Trophoblast cell (in vitro differentiated cells and primary cell): ENCODE results near the gene TTYH2.

Experiments
- DNase-seq, 2 donors: peaks; one replicate each; pipeline ENCODE4 v3.0.0-alpha.2; 2016
- H2AFZ ChIP-seq: 2 replicates; pipeline ENCODE4 v1.6.1; 2013; ENCODE audit warnings: low read length, moderate library complexity, mild to moderate bottlenecking; ENCODE audit not compliant: insufficient read depth, poor library complexity
- H2AK5ac ChIP-seq: 2 replicates; pipeline ENCODE4 v1.6.1; 2013; ENCODE audit warnings: mild to moderate bottlenecking, low read length
- H2BK120ac ChIP-seq: 2 replicates; pipeline ENCODE4 v1.6.1; 2013; ENCODE audit warnings: low read length, mild to moderate bottlenecking, moderate library complexity; ENCODE audit not compliant: insufficient read depth, poor library complexity
- H2BK12ac ChIP-seq: 2 replicates; pipeline ENCODE4 v1.6.1; 2013; ENCODE audit warnings: mild to moderate bottlenecking, low read length, moderate library complexity
- H2BK5ac ChIP-seq: 2 replicates; pipeline ENCODE4 v1.6.1; 2013; ENCODE audit warnings: low read length, low read depth, moderate library complexity, mild to moderate bottlenecking; ENCODE audit not compliant: poor library complexity
- H3K14ac ChIP-seq: 2 replicates; pipeline ENCODE4 v1.6.1; 2013; ENCODE audit warnings: mild to moderate bottlenecking, low read length
- H3K18ac ChIP-seq: 2 replicates; pipeline ENCODE4 v1.6.1; 2013; ENCODE audit warnings: mild to moderate bottlenecking, low read length
- H3K23ac ChIP-seq: 2 replicates; pipeline ENCODE4 v1.6.1; 2013; ENCODE audit warnings: low read length
- H3K27ac ChIP-seq: 2 replicates; pipeline ENCODE4 v1.5.1; 2013; ENCODE audit warnings: low read depth, mild to moderate bottlenecking, inconsistent platforms, low read length, moderate library complexity
- H3K27me3 ChIP-seq: 2 replicates; pipeline ENCODE4 v1.6.1; 2013; ENCODE audit warnings: inconsistent platforms, mild to moderate bottlenecking, low read length, moderate library complexity; ENCODE audit not compliant: insufficient read depth
- H3K36me3 ChIP-seq, 2 experiments: 1 replicate in 1 of 2; 2 replicates in 1 of 2; pipeline ENCODE4 v1.6.1; 2013; ENCODE audit warnings: low read length in 2 of 2, mild to moderate bottlenecking in 2 of 2, moderate library complexity in 1 of 2; ENCODE audit not compliant: insufficient read depth in 2 of 2, control insufficient read depth in 1 of 2
- H3K4ac ChIP-seq: 2 replicates; pipeline ENCODE4 v1.6.1; 2013; ENCODE audit warnings: low read depth, mild to moderate bottlenecking, low read length, moderate library complexity
- H3K4me1 ChIP-seq, 2 experiments: 1 replicate in 1 of 2; 2 replicates in 1 of 2; pipeline ENCODE4 v1.6.1; 2013; ENCODE audit warnings: low read length in 2 of 2, mild to moderate bottlenecking in 2 of 2, moderate library complexity in 1 of 2; ENCODE audit not compliant: insufficient read depth in 2 of 2, control insufficient read depth in 1 of 2
- H3K4me2 ChIP-seq: 2 replicates; pipeline ENCODE4 v1.6.1; 2013; ENCODE audit warnings: inconsistent platforms, mild to moderate bottlenecking, low read length, moderate library complexity
- H3K4me3 ChIP-seq: 2 replicates; pipeline ENCODE4 v1.5.1; 2013; ENCODE audit warnings: mild to moderate bottlenecking, low read depth, low read length, inconsistent platforms
- H3K79me1 ChIP-seq: one replicate; pipeline ENCODE4 v1.6.1; 2013; ENCODE audit warnings: low read length
- H3K79me2 ChIP-seq: 2 replicates; pipeline ENCODE4 v1.6.1; 2013; ENCODE audit warnings: low read length, mild to moderate bottlenecking; ENCODE audit not compliant: control insufficient read depth, insufficient read depth, poor library complexity
- H3K9ac ChIP-seq: 2 replicates; pipeline ENCODE4 v1.6.1; 2013; ENCODE audit warnings: mild to moderate bottlenecking, low read length
- H3K9me3 ChIP-seq: 2 replicates; pipeline ENCODE4 v1.6.1; 2013; ENCODE audit warnings: low read depth, mild to moderate bottlenecking, control low read depth, inconsistent platforms, low read length; ENCODE audit not compliant: insufficient read depth
- H4K12ac ChIP-seq: 2 replicates; pipeline ENCODE4 v1.6.1; 2013; ENCODE audit warnings: low read depth, mild to moderate bottlenecking, low read length, moderate library complexity
- H4K8ac ChIP-seq: 2 replicates; pipeline ENCODE4 v1.6.1; 2013; ENCODE audit warnings: low read depth, mild to moderate bottlenecking, low read length, moderate library complexity
- H4K91ac ChIP-seq: one replicate; pipeline ENCODE4 v1.6.1; 2013; ENCODE audit warnings: low read depth, mild to moderate bottlenecking, low read length, moderate library complexity
- WGBS: extraction: QIAGEN DNeasy Blood & Tissue Kit; methylation state at CpG from one replicate; pipeline ENCODE4 v1.1.7; 2013; ENCODE audit warnings: missing lambda C conversion rate; ENCODE audit not compliant: insufficient read length, insufficient coverage; ENCODE audit errors: extremely low coverage; 5-methylcytosine and 5-hydroxymethylcytosine counted together

The TTYH2 gene

DNA sequence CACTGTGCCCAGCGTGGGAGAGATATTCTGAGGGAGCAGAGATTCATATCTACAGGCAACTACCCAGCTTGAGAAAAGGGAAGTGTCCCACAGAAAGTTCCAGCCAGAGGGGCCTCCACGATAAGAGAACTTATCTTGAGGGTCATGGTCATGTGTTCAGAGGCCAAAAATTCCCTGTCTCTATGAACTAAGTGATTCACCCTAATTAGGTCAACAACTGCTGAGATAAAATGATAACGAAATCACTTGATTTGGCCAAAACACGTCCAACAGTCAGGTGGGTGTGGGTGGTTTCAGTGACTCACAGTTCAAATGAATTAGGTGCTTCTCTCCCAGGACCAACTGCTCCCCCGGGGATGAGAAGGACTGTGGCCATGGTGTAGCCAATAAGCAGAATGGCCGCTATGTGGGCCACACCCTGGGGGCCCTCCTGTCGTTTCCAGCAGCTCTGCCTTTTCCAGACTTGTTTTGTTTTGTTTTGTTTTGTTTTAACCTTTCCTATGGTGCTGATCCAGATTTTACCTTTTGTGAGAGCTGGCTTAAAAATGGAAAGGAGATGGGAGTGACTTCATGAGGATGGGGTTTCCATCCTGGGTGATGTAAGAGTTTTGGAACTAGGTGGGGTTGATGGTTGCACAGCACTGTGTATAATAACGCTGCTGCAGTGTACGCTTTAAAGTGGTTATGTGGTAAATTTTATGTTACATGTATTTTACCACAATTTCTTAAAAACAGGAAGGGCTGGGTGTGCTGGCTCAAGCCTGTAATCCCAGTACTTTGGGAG lies 69.4 kb downstream of the TTYH2 start:
- Histone ChIP-seq H3K27ac (no peak overlapping the region), H3K79me2 (no peaks in the 10 kb centered on the region), H3K4me3 (no peak overlapping the region), H2BK12ac (no peak overlapping the region), H2AFZ (no peak overlapping the region), H2BK120ac (no peak overlapping the region), H3K36me3 (no peaks in the 10 kb centered on the region), H3K14ac (no peak overlapping the region), H3K9ac (no peak overlapping the region), H3K23ac (no peak overlapping the region), H2BK5ac (no peak overlapping the region), H3K18ac (no peak overlapping the region), H2AK5ac (no peak overlapping the region), H3K9me3 (peaks cover 3% of the 10 kb centered on the region), H3K79me1 (no peaks in the 10 kb centered on the region), H3K27me3 (no peaks in the 10 kb centered on the region), H4K91ac (no peak overlapping the region), H3K4ac (no peak overlapping the region), H4K8ac (no peak overlapping the region), H4K12ac (no peak overlapping the region), H3K4me1 (no peaks in the 10 kb centered on the region), H3K4me2 (no peak overlapping the region)
- WGBS = no CpG with 5 or more reads among the region's 9 CpGs
- DNase-seq = peak in 1 of 2 donors; percentile 23

DNA sequence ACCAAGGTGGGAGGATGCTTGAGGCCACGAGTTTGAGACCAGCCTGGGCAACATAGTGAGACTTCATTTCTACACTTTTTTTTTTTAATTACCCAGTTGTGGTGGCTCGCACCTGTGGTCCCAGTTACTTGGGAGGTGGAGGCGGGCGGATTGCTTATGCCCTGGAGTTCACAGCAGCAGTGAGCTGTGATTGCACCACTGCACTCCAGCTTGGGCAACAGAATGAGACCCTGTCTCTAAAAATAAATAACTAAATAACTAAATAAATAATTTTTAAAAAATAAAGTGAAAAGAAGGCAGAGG lies 70.0 kb downstream of the TTYH2 start:
- no peaks in the 10 kb centered on the region for H3K36me3 ChIP-seq
- H3K9me3 ChIP-seq = peaks cover 3% of the 10 kb centered on the region
- no peak overlapping the region for H3K23ac ChIP-seq
- H3K79me1 ChIP-seq = no peaks in the 10 kb centered on the region
- H3K4me1 ChIP-seq = no peaks in the 10 kb centered on the region
- no peak overlapping the region for H3K27ac ChIP-seq
- H3K79me2 ChIP-seq = no peaks in the 10 kb centered on the region
- no peak overlapping the region for H3K9ac ChIP-seq
- no peak overlapping the region for H2BK5ac ChIP-seq
- H3K4ac ChIP-seq = no peak overlapping the region
- H4K12ac ChIP-seq = no peak overlapping the region
- H3K14ac ChIP-seq = no peak overlapping the region
- H2AFZ ChIP-seq = no peak overlapping the region
- H4K91ac ChIP-seq = no peak overlapping the region
- no peaks in the 10 kb centered on the region for H3K27me3 ChIP-seq
- no peak overlapping the region for H4K8ac ChIP-seq
- H2BK120ac ChIP-seq = no peak overlapping the region
- no peak overlapping the region for H3K18ac ChIP-seq
- no peak overlapping the region for H3K4me2 ChIP-seq
- no peak overlapping the region for H3K4me3 ChIP-seq
- DNase-seq = no peak
- no CpG with 5 or more reads among the region's 4 CpGs for WGBS
- H2AK5ac ChIP-seq = no peak overlapping the region
- H2BK12ac ChIP-seq = no peak overlapping the region

DNA sequence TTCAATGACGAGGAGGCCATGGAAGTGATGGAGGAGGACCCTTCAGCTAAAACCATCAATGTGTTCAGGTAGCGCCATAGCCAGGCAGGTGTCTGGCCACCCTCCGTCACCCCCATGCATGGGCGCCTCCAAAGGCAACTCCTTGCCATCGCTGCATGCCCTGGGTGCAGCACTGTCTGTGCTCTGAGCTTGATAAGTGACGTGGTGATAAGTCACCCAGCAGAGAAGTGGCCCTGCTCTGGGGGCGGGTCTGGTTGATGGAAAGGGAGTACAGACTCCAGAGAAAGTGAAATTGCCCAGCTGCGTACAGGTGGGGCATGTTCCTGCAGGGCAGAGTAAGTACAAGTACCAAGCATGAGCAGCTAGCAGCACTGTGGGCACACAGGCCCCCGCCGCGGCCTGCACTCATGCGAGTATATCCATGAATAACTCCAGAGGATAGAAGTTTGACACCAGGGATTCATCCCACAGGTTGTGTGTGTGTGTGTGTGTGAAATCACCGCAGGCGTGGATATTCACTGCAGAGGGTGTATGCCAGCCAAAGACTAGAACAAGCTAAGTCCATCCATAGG lies 73.7 kb downstream of the TTYH2 start:
- Histone ChIP-seq H3K14ac (no peak overlapping the region), H3K79me1 (no peaks in the 10 kb centered on the region), H2AK5ac (no peak overlapping the region), H2BK12ac (no peak overlapping the region), H3K4ac (no peak overlapping the region), H3K9me3 (peaks cover 2% of the 10 kb centered on the region), H4K91ac (no peak overlapping the region), H3K4me1 (no peaks in the 10 kb centered on the region), H2BK5ac (no peak overlapping the region), H4K8ac (no peak overlapping the region), H2BK120ac (no peak overlapping the region), H3K4me3 (no peak overlapping the region), H3K79me2 (no peaks in the 10 kb centered on the region), H3K23ac (no peak overlapping the region), H3K27ac (no peak overlapping the region), H3K9ac (no peak overlapping the region), H2AFZ (no peak overlapping the region), H3K36me3 (no peaks in the 10 kb centered on the region), H3K27me3 (no peaks in the 10 kb centered on the region), H3K18ac (no peak overlapping the region), H4K12ac (no peak overlapping the region), H3K4me2 (no peak overlapping the region)
- no CpG with 5 or more reads among the region's 14 CpGs for WGBS
- DNase-seq = no peak

DNA sequence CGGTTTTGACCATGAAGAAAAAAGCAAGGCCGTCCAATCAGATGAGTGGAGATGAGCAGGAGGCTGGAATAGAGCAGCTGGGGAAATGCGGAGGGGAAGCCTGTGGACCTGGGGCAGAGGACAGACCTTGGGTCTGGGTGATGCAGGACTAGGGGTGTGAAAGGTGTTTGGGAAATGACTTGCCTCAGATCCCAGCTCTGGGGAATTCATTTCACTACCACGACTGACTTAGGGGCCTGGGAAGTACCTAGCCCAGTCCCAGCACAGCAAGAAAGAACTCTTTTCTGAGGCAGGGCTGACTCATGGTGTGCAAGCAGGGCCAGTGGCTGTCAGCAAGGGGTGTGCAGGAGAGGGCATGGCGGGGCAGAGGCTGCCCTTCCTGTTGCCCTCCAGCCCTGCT lies 75.4 kb downstream of the TTYH2 start:
- H3K4ac ChIP-seq = no peak overlapping the region
- no peak overlapping the region for H3K23ac ChIP-seq
- no peaks in the 10 kb centered on the region for H3K36me3 ChIP-seq
- H3K79me2 ChIP-seq = no peaks in the 10 kb centered on the region
- no peak overlapping the region for H4K12ac ChIP-seq
- no peak overlapping the region for H3K18ac ChIP-seq
- no peak overlapping the region for H4K91ac ChIP-seq
- no peak overlapping the region for H2BK5ac ChIP-seq
- H2BK12ac ChIP-seq = no peak overlapping the region
- H3K4me1 ChIP-seq = no peaks in the 10 kb centered on the region
- H3K9ac ChIP-seq = peak overlapping the region; percentile 50
- H2AFZ ChIP-seq = no peak overlapping the region
- no peak overlapping the region for H3K4me2 ChIP-seq
- H3K79me1 ChIP-seq = no peaks in the 10 kb centered on the region
- no peak for DNase-seq
- peaks cover 2% of the 10 kb centered on the region for H3K9me3 ChIP-seq
- no peak overlapping the region for H3K27ac ChIP-seq
- H3K14ac ChIP-seq = no peak overlapping the region
- no peak overlapping the region for H4K8ac ChIP-seq
- H2BK120ac ChIP-seq = no peak overlapping the region
- no peaks in the 10 kb centered on the region for H3K27me3 ChIP-seq
- no peak overlapping the region for H3K4me3 ChIP-seq
- no peak overlapping the region for H2AK5ac ChIP-seq
- WGBS = no CpG with 5 or more reads among the region's 5 CpGs
